PFSK-1 (cell line): ENCODE data around the gene FXYD4.

Source experiments
- FOXP2 ChIP-seq: optimal IDR thresholded peaks from 2 replicates; pipeline ENCODE3; 2011; ENCODE audit warnings: borderline replicate concordance, control low read depth, inconsistent platforms; ENCODE audit not compliant: insufficient read depth; ENCODE audit errors: extremely low read length, extremely low read depth
- POLR2AphosphoS5 ChIP-seq: IDR thresholded peaks from 2 replicates; pipeline ENCODE4 v1.6.1; 2012; ENCODE audit warnings: low read depth, mild to moderate bottlenecking, control low read depth, low read length, moderate library complexity
- REST ChIP-seq, 2 experiments: IDR thresholded peaks; 2 replicates each; pipeline versions ENCODE4 v1.6.1 to v1.8.0; 2011 to 2012; ENCODE audit warnings: low read depth in 2 of 2, low read length in 2 of 2, control low read depth in 1 of 2, inconsistent platforms in 1 of 2, mild to moderate bottlenecking in 1 of 2, moderate library complexity in 1 of 2; ENCODE audit not compliant: insufficient read depth in 1 of 2
- SIN3A ChIP-seq: IDR thresholded peaks from 2 replicates; pipeline ENCODE4 v1.6.1; 2012; ENCODE audit warnings: mild to moderate bottlenecking, low read length, moderate library complexity, borderline replicate concordance; ENCODE audit not compliant: insufficient read depth
- TAF1 ChIP-seq: IDR thresholded peaks from 2 replicates; pipeline ENCODE4 v1.6.1; 2012; ENCODE audit warnings: low read length, control low read depth, borderline replicate concordance; ENCODE audit not compliant: insufficient read depth

GRCh38 chr10:43375401-43376020 is 4.1 kb downstream of the FXYD4 start:
- TF ChIP-seq POLR2AphosphoS5 (no peak), REST (IDR thresholded peaks at IDR 0.05; ENCODE audit: insufficient read depth in 1 of 2, low read depth in 2 of 2, low read length in 2 of 2) (no peak), TAF1 (no peak), FOXP2 (no peak), SIN3A (no peak)
